ENCODE measurements around the gene MYT1. TPM values are rescaled to one million over a fixed set of nuclear protein-coding genes. Genes with fewer than 3 reads are reported as not detected.
"Not testable (repeated sequence)": the region's sequence is repeated elsewhere in the genome, so short reads cannot be mapped to it uniquely, and the experiment has no call there.

MYT1 gene
- polyA plus RNA-seq, 3 donors: not detected

DNA sequence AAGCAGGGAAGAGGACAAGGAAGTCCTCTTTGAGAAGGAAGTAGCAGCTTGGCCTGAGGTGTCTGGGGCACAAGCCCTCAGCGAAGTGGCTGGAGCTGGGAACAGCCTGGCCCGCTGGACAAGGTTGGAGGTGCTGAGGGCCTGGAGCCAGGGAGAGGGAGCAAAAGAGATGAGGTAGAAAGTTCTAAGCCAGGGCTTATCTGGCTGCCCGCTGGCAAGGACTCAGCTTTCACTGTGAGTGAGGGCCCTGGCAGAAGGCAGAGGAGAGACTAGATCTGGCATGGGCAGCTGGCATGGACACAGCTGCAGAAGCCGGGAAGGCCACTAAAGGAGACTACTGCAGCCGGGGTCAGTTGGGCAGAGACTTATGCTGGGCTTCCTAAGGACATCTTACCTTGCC, 69.5 kb downstream of the MYT1 start:
- intact Hi-C loops (cut with micrococcal nuclease): no loop called here
- no peak for DNase-seq
- peaks cover 0 to 2% (median 0%) of the 10 kb centered on the region in 3 donors for H3K27me3 Mint-ChIP-seq (ENCODE audit: low read depth in 3 of 3)
- Histone ChIP-seq H2AFZ (ENCODE audit: insufficient read depth, low read depth, low read length, poor library complexity, severe bottlenecking) (no peak overlapping the region), H3K4me1 (ENCODE audit: control insufficient read depth in 1 of 2, insufficient read depth in 2 of 2, low read length in 2 of 2) (no peaks in the 10 kb centered on the region), H3K79me2 (ENCODE audit: insufficient read depth, low read length) (no peaks in the 10 kb centered on the region), H4K20me1 (ENCODE audit: insufficient read depth, low read length) (no peaks in the 10 kb centered on the region), H3K36me3 (replicated peaks in 1 of 2; ENCODE audit: control insufficient read depth in 1 of 2, insufficient read depth in 2 of 2, low read length in 2 of 2) (no peaks in the 10 kb centered on the region), H3K27ac (ENCODE audit: low read depth in 1 of 2, low read length in 2 of 2) (no peak overlapping the region), H3K4me2 (replicated peaks; ENCODE audit: extremely low read depth, low read length, poor library complexity, severe bottlenecking) (no peak overlapping the region), H3K27me3 (ENCODE audit: control insufficient read depth in 2 of 2, insufficient read depth in 2 of 2, low read length in 2 of 2) (no peaks in the 10 kb centered on the region), H3K4me3 (replicated peaks in 1 of 3; ENCODE audit: low read depth in 2 of 3, low read length in 3 of 3) (no peak overlapping the region), H3K9ac (ENCODE audit: insufficient read depth, low read length, poor library complexity, severe bottlenecking) (no peak overlapping the region), H3K9me3 (replicated peaks in 1 of 2; ENCODE audit: control insufficient read depth in 1 of 2, insufficient read depth in 1 of 2, low read length in 2 of 2) (no peaks in the 10 kb centered on the region)
- H3K27ac Mint-ChIP-seq: peak overlapping the region in 1 of 7 donors; percentile 10
- peaks cover 5% of the 10 kb centered on the region for H3K4me1 Mint-ChIP-seq
- H3K9me3 Mint-ChIP-seq: peaks cover 0 to 6% (median 2%) of the 10 kb centered on the region in 7 donors
- TF ChIP-seq, protein P1, sequence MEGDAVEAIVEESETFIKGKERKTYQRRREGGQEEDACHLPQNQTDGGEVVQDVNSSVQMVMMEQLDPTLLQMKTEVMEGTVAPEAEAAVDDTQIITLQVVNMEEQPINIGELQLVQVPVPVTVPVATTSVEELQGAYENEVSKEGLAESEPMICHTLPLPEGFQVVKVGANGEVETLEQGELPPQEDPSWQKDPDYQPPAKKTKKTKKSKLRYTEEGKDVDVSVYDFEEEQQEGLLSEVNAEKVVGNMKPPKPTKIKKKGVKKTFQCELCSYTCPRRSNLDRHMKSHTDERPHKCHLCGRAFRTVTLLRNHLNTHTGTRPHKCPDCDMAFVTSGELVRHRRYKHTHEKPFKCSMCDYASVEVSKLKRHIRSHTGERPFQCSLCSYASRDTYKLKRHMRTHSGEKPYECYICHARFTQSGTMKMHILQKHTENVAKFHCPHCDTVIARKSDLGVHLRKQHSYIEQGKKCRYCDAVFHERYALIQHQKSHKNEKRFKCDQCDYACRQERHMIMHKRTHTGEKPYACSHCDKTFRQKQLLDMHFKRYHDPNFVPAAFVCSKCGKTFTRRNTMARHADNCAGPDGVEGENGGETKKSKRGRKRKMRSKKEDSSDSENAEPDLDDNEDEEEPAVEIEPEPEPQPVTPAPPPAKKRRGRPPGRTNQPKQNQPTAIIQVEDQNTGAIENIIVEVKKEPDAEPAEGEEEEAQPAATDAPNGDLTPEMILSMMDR (IDR thresholded peaks at IDR 0.05): no peak
- H3K36me3 Mint-ChIP-seq: no peaks in the 10 kb centered on the region
- 100% methylated on average over 3 of the region's 5 CpGs for WGBS (ENCODE audit: insufficient coverage)
- no peak overlapping the region for H3K4me3 Mint-ChIP-seq

DNA sequence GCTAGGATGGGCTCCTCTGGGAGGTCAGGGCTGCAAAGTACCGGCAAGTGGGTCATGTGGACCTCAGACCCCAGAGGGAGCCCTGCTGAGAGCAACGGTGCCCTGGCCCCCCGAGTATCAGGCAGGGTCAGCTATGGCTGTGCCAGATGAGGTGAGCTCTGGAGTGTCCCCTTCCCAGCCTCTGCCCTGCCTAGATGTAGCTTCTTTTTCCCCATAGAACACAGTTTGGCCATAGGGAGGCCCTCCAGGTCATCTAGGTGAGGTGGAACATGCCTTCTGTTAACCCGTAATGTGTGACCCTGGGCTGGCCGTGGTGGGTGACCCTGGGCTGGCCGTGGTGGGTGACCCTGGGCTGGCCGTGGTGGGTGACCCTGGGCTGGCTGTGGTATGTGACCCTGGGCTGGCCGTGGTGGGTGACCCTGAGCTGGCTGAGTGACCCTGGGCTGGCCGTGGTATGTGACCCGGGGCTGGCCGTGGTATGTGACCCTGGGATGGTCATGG, 70.1 kb downstream of the MYT1 start:
- Mint-ChIP-seq H3K27ac (no peak overlapping the region), H3K4me1 (peaks cover 5% of the 10 kb centered on the region), H3K4me3 (no peak overlapping the region), H3K36me3 (no peaks in the 10 kb centered on the region), H3K9me3 (peaks cover 0 to 6% (median 2%) of the 10 kb centered on the region in 7 donors), H3K27me3 (ENCODE audit: low read depth in 3 of 3) (peaks cover 0 to 2% (median 0%) of the 10 kb centered on the region in 3 donors)
- H3K4me3 ChIP-seq (replicated peaks in 1 of 3; ENCODE audit: low read depth in 2 of 3, low read length in 3 of 3): no peak overlapping the region
- H3K9me3 ChIP-seq (replicated peaks in 1 of 2; ENCODE audit: control insufficient read depth in 1 of 2, insufficient read depth in 1 of 2, low read length in 2 of 2): no peaks in the 10 kb centered on the region
- H3K9ac ChIP-seq (ENCODE audit: insufficient read depth, low read length, poor library complexity, severe bottlenecking): no peak overlapping the region
- TF ChIP-seq, protein P1 (IDR thresholded peaks at IDR 0.05): no peak
- DNase-seq: no peak
- no peaks in the 10 kb centered on the region for H3K27me3 ChIP-seq (ENCODE audit: control insufficient read depth in 2 of 2, insufficient read depth in 2 of 2, low read length in 2 of 2)
- no peak overlapping the region for H3K4me2 ChIP-seq (replicated peaks; ENCODE audit: extremely low read depth, low read length, poor library complexity, severe bottlenecking)
- H3K27ac ChIP-seq (ENCODE audit: low read depth in 1 of 2, low read length in 2 of 2): no peak overlapping the region
- WGBS (ENCODE audit: insufficient coverage): 98% methylated on average over 9 of the region's 11 CpGs
- no peaks in the 10 kb centered on the region for H3K4me1 ChIP-seq (ENCODE audit: control insufficient read depth in 1 of 2, insufficient read depth in 2 of 2, low read length in 2 of 2)
- H3K79me2 ChIP-seq (ENCODE audit: insufficient read depth, low read length): no peaks in the 10 kb centered on the region
- H4K20me1 ChIP-seq (ENCODE audit: insufficient read depth, low read length): no peaks in the 10 kb centered on the region
- H3K36me3 ChIP-seq (replicated peaks in 1 of 2; ENCODE audit: control insufficient read depth in 1 of 2, insufficient read depth in 2 of 2, low read length in 2 of 2): no peaks in the 10 kb centered on the region
- H2AFZ ChIP-seq (ENCODE audit: insufficient read depth, low read depth, low read length, poor library complexity, severe bottlenecking): no peak overlapping the region
- intact Hi-C loops (cut with micrococcal nuclease): no loop called here

DNA sequence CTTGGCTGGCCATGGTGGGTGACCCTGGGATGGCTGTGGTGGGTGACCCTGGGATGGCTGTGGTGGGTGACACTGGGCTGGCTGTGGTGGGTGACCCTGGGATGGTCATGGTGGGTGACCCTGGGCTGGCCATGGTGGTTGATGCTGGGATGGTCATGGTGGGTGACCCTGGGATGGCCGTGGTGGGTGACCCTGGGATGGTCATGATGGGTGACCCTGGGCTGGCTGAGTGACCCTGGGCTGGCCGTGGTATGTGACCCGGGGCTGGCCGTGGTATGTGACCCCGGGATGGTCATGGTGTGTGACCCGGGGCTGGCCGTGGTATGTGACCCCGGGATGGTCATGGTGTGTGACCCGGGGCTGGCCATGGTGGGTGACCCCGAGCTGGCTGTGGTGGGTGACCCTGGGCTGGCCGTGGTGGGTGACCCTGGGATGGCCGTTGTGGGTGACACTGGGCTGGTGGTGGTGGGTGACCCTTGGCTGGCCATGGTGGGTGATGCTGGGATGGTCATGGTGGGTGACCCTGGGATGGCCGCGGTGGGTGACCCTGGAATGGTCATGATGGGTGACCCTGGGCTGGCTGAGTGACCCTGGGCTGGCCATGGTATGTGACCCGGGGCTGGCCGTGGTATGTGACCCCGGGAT, 70.8 kb downstream of the MYT1 start:
- H3K79me2 ChIP-seq (ENCODE audit: insufficient read depth, low read length); H3K4me3 ChIP-seq (replicated peaks in 1 of 3; ENCODE audit: low read depth in 2 of 3, low read length in 3 of 3); H3K9me3 Mint-ChIP-seq; H3K27ac ChIP-seq (ENCODE audit: low read depth in 1 of 2, low read length in 2 of 2); H3K36me3 ChIP-seq (replicated peaks in 1 of 2; ENCODE audit: control insufficient read depth in 1 of 2, insufficient read depth in 2 of 2, low read length in 2 of 2); H3K4me1 ChIP-seq (ENCODE audit: control insufficient read depth in 1 of 2, insufficient read depth in 2 of 2, low read length in 2 of 2); H3K27ac Mint-ChIP-seq; H3K36me3 Mint-ChIP-seq; H3K9me3 ChIP-seq (replicated peaks in 1 of 2; ENCODE audit: control insufficient read depth in 1 of 2, insufficient read depth in 1 of 2, low read length in 2 of 2); H3K27me3 Mint-ChIP-seq (ENCODE audit: low read depth in 3 of 3); H3K9ac ChIP-seq (ENCODE audit: insufficient read depth, low read length, poor library complexity, severe bottlenecking); DNase-seq; H2AFZ ChIP-seq (ENCODE audit: insufficient read depth, low read depth, low read length, poor library complexity, severe bottlenecking); H3K27me3 ChIP-seq (ENCODE audit: control insufficient read depth in 2 of 2, insufficient read depth in 2 of 2, low read length in 2 of 2); H4K20me1 ChIP-seq (ENCODE audit: insufficient read depth, low read length); intact Hi-C loops (cut with micrococcal nuclease); H3K4me3 Mint-ChIP-seq; H3K4me2 ChIP-seq (replicated peaks; ENCODE audit: extremely low read depth, low read length, poor library complexity, severe bottlenecking); H3K4me1 Mint-ChIP-seq: not testable (repeated sequence)
- 97% methylated on average over 14 of the region's 17 CpGs for WGBS (ENCODE audit: insufficient coverage)

Data from CD14-positive monocyte (primary cell).